Measurements from ENCODE around the gene EFHD2. TPM values are rescaled to one million over a fixed set of nuclear protein-coding genes. Genes with fewer than 3 reads are reported as not detected.
A peak's percentile ranks its signal among the peaks of the same experiment; 100 is the strongest.
"Not testable (repeated sequence)": the region's sequence is repeated elsewhere in the genome, so short reads cannot be mapped to it uniquely, and the experiment has no call there.

Gene EFHD2
- total RNA-seq, 1 donor from 2014 or later: 26.0 TPM

- Histone ChIP-seq H3K79me2 (ENCODE audit: insufficient read depth, low read length) (no peaks in the 10 kb centered on the region), H3K4me3 (ENCODE audit: insufficient read depth, low read depth, low read length) (no peak overlapping the region), H3K4me1 (ENCODE audit: insufficient read depth, low read length) (no peaks in the 10 kb centered on the region), H3K27me3 (ENCODE audit: insufficient read depth, low read length) (no peaks in the 10 kb centered on the region), H3K27ac (ENCODE audit: low read depth, low read length) (no peak overlapping the region), H3K9ac (ENCODE audit: low read length) (no peak overlapping the region), H3K4me2 (ENCODE audit: low read length) (no peak overlapping the region), H3K36me3 (ENCODE audit: insufficient read depth, low read length) (no peaks in the 10 kb centered on the region), H2AFZ (ENCODE audit: low read depth, low read length) (no peak overlapping the region), H4K20me1 (ENCODE audit: insufficient read depth, low read length) (no peaks in the 10 kb centered on the region), H3K9me3 (ENCODE audit: insufficient read depth, low read depth, low read length) (no peaks in the 10 kb centered on the region)
- H3K9me3 Mint-ChIP-seq (ENCODE audit: unreplicated experiment): no peaks in the 10 kb centered on the region
- DNase-seq (ENCODE audit: low read depth): peak; percentile 21
- no peak overlapping the region for H3K4me3 Mint-ChIP-seq (ENCODE audit: unreplicated experiment)
- no peak for TF ChIP-seq EZH2 (IDR thresholded peaks at IDR 0.05; ENCODE audit: insufficient read depth, low read length)
- no peak for TF ChIP-seq CTCF (IDR thresholded peaks at IDR 0.05; ENCODE audit: insufficient read depth, low read depth, low read length)
- no peak for FAIRE-seq
- H3K36me3 Mint-ChIP-seq (ENCODE audit: low read depth, unreplicated experiment): no peaks in the 10 kb centered on the region
- no peak overlapping the region for H3K27ac Mint-ChIP-seq (ENCODE audit: unreplicated experiment)
- H3K4me1 Mint-ChIP-seq (ENCODE audit: low read depth, unreplicated experiment): peaks cover 6% of the 10 kb centered on the region
- peaks cover 5% of the 10 kb centered on the region for H3K27me3 Mint-ChIP-seq (ENCODE audit: low read depth, unreplicated experiment)
These were observed 50.4 kb downstream of the EFHD2 start for GRCh38 chr1:15459771-15460707.

- Histone ChIP-seq H3K36me3 (ENCODE audit: insufficient read depth, low read length) (no peaks in the 10 kb centered on the region), H3K9ac (ENCODE audit: low read length) (no peak overlapping the region), H3K27ac (ENCODE audit: low read depth, low read length) (no peak overlapping the region), H2AFZ (ENCODE audit: low read depth, low read length) (no peak overlapping the region), H3K4me1 (ENCODE audit: insufficient read depth, low read length) (no peaks in the 10 kb centered on the region), H3K27me3 (ENCODE audit: insufficient read depth, low read length) (no peaks in the 10 kb centered on the region), H3K4me3 (ENCODE audit: insufficient read depth, low read depth, low read length) (no peak overlapping the region), H3K79me2 (ENCODE audit: insufficient read depth, low read length) (no peaks in the 10 kb centered on the region), H3K9me3 (ENCODE audit: insufficient read depth, low read depth, low read length) (no peaks in the 10 kb centered on the region), H4K20me1 (ENCODE audit: insufficient read depth, low read length) (no peaks in the 10 kb centered on the region), H3K4me2 (ENCODE audit: low read length) (no peak overlapping the region)
- H3K4me3 Mint-ChIP-seq (ENCODE audit: unreplicated experiment): no peak overlapping the region
- H3K4me1 Mint-ChIP-seq (ENCODE audit: low read depth, unreplicated experiment): peaks cover 6% of the 10 kb centered on the region
- H3K36me3 Mint-ChIP-seq (ENCODE audit: low read depth, unreplicated experiment): no peaks in the 10 kb centered on the region
- FAIRE-seq (no peak), DNase-seq (ENCODE audit: low read depth) (no peak)
- TF ChIP-seq EZH2 (IDR thresholded peaks at IDR 0.05; ENCODE audit: insufficient read depth, low read length): no peak
- TF ChIP-seq CTCF (IDR thresholded peaks at IDR 0.05; ENCODE audit: insufficient read depth, low read depth, low read length): no peak
- H3K9me3 Mint-ChIP-seq (ENCODE audit: unreplicated experiment): no peaks in the 10 kb centered on the region
- peaks cover 5% of the 10 kb centered on the region for H3K27me3 Mint-ChIP-seq (ENCODE audit: low read depth, unreplicated experiment)
- no peak overlapping the region for H3K27ac Mint-ChIP-seq (ENCODE audit: unreplicated experiment)
These were observed 51.0 kb downstream of the EFHD2 start for GRCh38 chr1:15460708-15461095.

GRCh38 chr1:15463064-15463800 lies 53.5 kb downstream of the EFHD2 start:
- H3K27me3 Mint-ChIP-seq (ENCODE audit: low read depth, unreplicated experiment); H3K79me2 ChIP-seq (ENCODE audit: insufficient read depth, low read length); H3K27me3 ChIP-seq (ENCODE audit: insufficient read depth, low read length); H2AFZ ChIP-seq (ENCODE audit: low read depth, low read length); H3K4me1 Mint-ChIP-seq (ENCODE audit: low read depth, unreplicated experiment); H3K9me3 ChIP-seq (ENCODE audit: insufficient read depth, low read depth, low read length); FAIRE-seq; H3K36me3 ChIP-seq (ENCODE audit: insufficient read depth, low read length); H4K20me1 ChIP-seq (ENCODE audit: insufficient read depth, low read length); H3K4me3 Mint-ChIP-seq (ENCODE audit: unreplicated experiment); H3K9me3 Mint-ChIP-seq (ENCODE audit: unreplicated experiment); H3K4me2 ChIP-seq (ENCODE audit: low read length); H3K27ac Mint-ChIP-seq (ENCODE audit: unreplicated experiment); H3K27ac ChIP-seq (ENCODE audit: low read depth, low read length); H3K36me3 Mint-ChIP-seq (ENCODE audit: low read depth, unreplicated experiment); DNase-seq (ENCODE audit: low read depth); H3K4me3 ChIP-seq (ENCODE audit: insufficient read depth, low read depth, low read length); H3K4me1 ChIP-seq (ENCODE audit: insufficient read depth, low read length); H3K9ac ChIP-seq (ENCODE audit: low read length): not testable (repeated sequence)

GRCh38 chr1:15463926-15464322 lies 54.2 kb downstream of the EFHD2 start:
- not testable (repeated sequence) for H3K9me3 ChIP-seq (ENCODE audit: insufficient read depth, low read depth, low read length); H3K9me3 Mint-ChIP-seq (ENCODE audit: unreplicated experiment); H3K4me1 Mint-ChIP-seq (ENCODE audit: low read depth, unreplicated experiment); H3K4me3 Mint-ChIP-seq (ENCODE audit: unreplicated experiment); H3K4me3 ChIP-seq (ENCODE audit: insufficient read depth, low read depth, low read length); FAIRE-seq; H3K27ac ChIP-seq (ENCODE audit: low read depth, low read length); H3K9ac ChIP-seq (ENCODE audit: low read length); H3K36me3 ChIP-seq (ENCODE audit: insufficient read depth, low read length); H3K27ac Mint-ChIP-seq (ENCODE audit: unreplicated experiment); H3K4me1 ChIP-seq (ENCODE audit: insufficient read depth, low read length); H3K36me3 Mint-ChIP-seq (ENCODE audit: low read depth, unreplicated experiment); H3K27me3 Mint-ChIP-seq (ENCODE audit: low read depth, unreplicated experiment); H3K79me2 ChIP-seq (ENCODE audit: insufficient read depth, low read length); H3K27me3 ChIP-seq (ENCODE audit: insufficient read depth, low read length); H3K4me2 ChIP-seq (ENCODE audit: low read length); H4K20me1 ChIP-seq (ENCODE audit: insufficient read depth, low read length); H2AFZ ChIP-seq (ENCODE audit: low read depth, low read length); DNase-seq (ENCODE audit: low read depth)
